Measurements from ENCODE around the gene NHLRC4.

GRCh38 chr16:603933-604332, 37.1 kb downstream of the NHLRC4 start:
- TF ChIP-seq NFRKB (IDR thresholded peaks at IDR 0.05) (no peak), FOXA1 (IDR thresholded peaks at IDR 0.05) (no peak), SP1 (IDR thresholded peaks at IDR 0.05) (no peak), ELF4 (IDR thresholded peaks at IDR 0.05) (no peak), HDGF (IDR thresholded peaks at IDR 0.05; ENCODE audit: borderline replicate concordance) (no peak), FOXK2 (IDR thresholded peaks at IDR 0.05) (no peak), SUZ12 (IDR thresholded peaks at IDR 0.05) (no peak), BHLHE40 (IDR thresholded peaks at IDR 0.05; ENCODE audit: borderline replicate concordance) (no peak), LEF1 (IDR thresholded peaks at IDR 0.05; ENCODE audit: borderline replicate concordance) (no peak), TARDBP (IDR thresholded peaks at IDR 0.05) (no peak), FOXM1 (IDR thresholded peaks at IDR 0.05; ENCODE audit: borderline replicate concordance) (no peak), CTBP1 (IDR thresholded peaks at IDR 0.05; ENCODE audit: borderline replicate concordance) (no peak), L3MBTL2 (conservative IDR thresholded peaks at IDR 0.05) (no peak), ZNF384 (IDR thresholded peaks at IDR 0.05) (no peak)

Measured in HEK293T (cell line).